ENCODE data around the gene L3MBTL4.

Gene L3MBTL4

GRCh38 chr18:5973099-5973498 is 441.6 kb downstream of the L3MBTL4 start:
- H3K4me1 ChIP-seq (ENCODE audit: insufficient read depth, low read length): peaks cover 24% of the 10 kb centered on the region
- no peaks in the 10 kb centered on the region for H3K36me3 ChIP-seq (ENCODE audit: insufficient read depth, low read length)
- H3K9ac ChIP-seq (ENCODE audit: low read depth, low read length): no peak overlapping the region
- H3K9me3 ChIP-seq (ENCODE audit: control insufficient read depth, insufficient read depth, low read length): no peaks in the 10 kb centered on the region

GRCh38 chr18:5972298-5972697 is 442.4 kb downstream of the L3MBTL4 start:
- peaks cover 24% of the 10 kb centered on the region for H3K4me1 ChIP-seq (ENCODE audit: insufficient read depth, low read length)
- no peak overlapping the region for H3K9ac ChIP-seq (ENCODE audit: low read depth, low read length)
- H3K36me3 ChIP-seq (ENCODE audit: insufficient read depth, low read length): no peaks in the 10 kb centered on the region
- no peaks in the 10 kb centered on the region for H3K9me3 ChIP-seq (ENCODE audit: control insufficient read depth, insufficient read depth, low read length)

- H3K36me3 ChIP-seq (ENCODE audit: insufficient read depth, low read length): no peaks in the 10 kb centered on the region
- H3K4me1 ChIP-seq (ENCODE audit: insufficient read depth, low read length): peaks cover 27% of the 10 kb centered on the region
- no peak overlapping the region for H3K9ac ChIP-seq (ENCODE audit: low read depth, low read length)
- no peaks in the 10 kb centered on the region for H3K9me3 ChIP-seq (ENCODE audit: control insufficient read depth, insufficient read depth, low read length)
Measured at GRCh38 chr18:5969989-5970403, 444.7 kb downstream of the L3MBTL4 start.

GRCh38 chr18:5969355-5969988 is 445.2 kb downstream of the L3MBTL4 start:
- Histone ChIP-seq H3K9me3 (ENCODE audit: control insufficient read depth, insufficient read depth, low read length) (no peaks in the 10 kb centered on the region), H3K36me3 (ENCODE audit: insufficient read depth, low read length) (no peaks in the 10 kb centered on the region), H3K4me1 (ENCODE audit: insufficient read depth, low read length) (peaks cover 27% of the 10 kb centered on the region), H3K9ac (ENCODE audit: low read depth, low read length) (no peak overlapping the region)

GRCh38 chr18:5967666-5968065 is 447.0 kb downstream of the L3MBTL4 start:
- no peaks in the 10 kb centered on the region for H3K9me3 ChIP-seq (ENCODE audit: control insufficient read depth, insufficient read depth, low read length)
- H3K9ac ChIP-seq (ENCODE audit: low read depth, low read length): no peak overlapping the region
- H3K36me3 ChIP-seq (ENCODE audit: insufficient read depth, low read length): no peaks in the 10 kb centered on the region
- H3K4me1 ChIP-seq (ENCODE audit: insufficient read depth, low read length): peaks cover 27% of the 10 kb centered on the region

- Histone ChIP-seq H3K4me1 (ENCODE audit: insufficient read depth, low read length) (peaks cover 27% of the 10 kb centered on the region), H3K9ac (ENCODE audit: low read depth, low read length) (no peak overlapping the region), H3K9me3 (ENCODE audit: control insufficient read depth, insufficient read depth, low read length) (no peaks in the 10 kb centered on the region), H3K36me3 (ENCODE audit: insufficient read depth, low read length) (no peaks in the 10 kb centered on the region)
Measured at GRCh38 chr18:5967007-5967406, 447.7 kb downstream of the L3MBTL4 start.

GRCh38 chr18:5966514-5966913 is 448.2 kb downstream of the L3MBTL4 start:
- no peaks in the 10 kb centered on the region for H3K9me3 ChIP-seq (ENCODE audit: control insufficient read depth, insufficient read depth, low read length)
- no peaks in the 10 kb centered on the region for H3K36me3 ChIP-seq (ENCODE audit: insufficient read depth, low read length)
- no peak overlapping the region for H3K9ac ChIP-seq (ENCODE audit: low read depth, low read length)
- H3K4me1 ChIP-seq (ENCODE audit: insufficient read depth, low read length): peaks cover 23% of the 10 kb centered on the region

- Histone ChIP-seq H3K9me3 (ENCODE audit: control insufficient read depth, insufficient read depth, low read length) (no peaks in the 10 kb centered on the region), H3K9ac (ENCODE audit: low read depth, low read length) (no peak overlapping the region), H3K36me3 (ENCODE audit: insufficient read depth, low read length) (no peaks in the 10 kb centered on the region), H3K4me1 (ENCODE audit: insufficient read depth, low read length) (peaks cover 8% of the 10 kb centered on the region; the same call in 1 of the 2 replicates)
Measured at GRCh38 chr18:5964996-5965395, 449.7 kb downstream of the L3MBTL4 start.

- no peak overlapping the region for H3K9ac ChIP-seq (ENCODE audit: low read depth, low read length)
- H3K4me1 ChIP-seq (ENCODE audit: insufficient read depth, low read length): peaks cover 4% of the 10 kb centered on the region; the same call in 1 of the 2 replicates
- no peaks in the 10 kb centered on the region for H3K36me3 ChIP-seq (ENCODE audit: insufficient read depth, low read length)
- no peaks in the 10 kb centered on the region for H3K9me3 ChIP-seq (ENCODE audit: control insufficient read depth, insufficient read depth, low read length)
Measured at GRCh38 chr18:5964596-5964995, 450.1 kb downstream of the L3MBTL4 start.

- H3K36me3 ChIP-seq (ENCODE audit: insufficient read depth, low read length): no peaks in the 10 kb centered on the region
- H3K9me3 ChIP-seq (ENCODE audit: control insufficient read depth, insufficient read depth, low read length): no peaks in the 10 kb centered on the region
- H3K9ac ChIP-seq (ENCODE audit: low read depth, low read length): no peak overlapping the region
- 0 out of 2 replicates have a peak, but pooled peaks cover 3% of the 10 kb centered on the region for H3K4me1 ChIP-seq (ENCODE audit: insufficient read depth, low read length)
Measured at GRCh38 chr18:5964108-5964507, 450.6 kb downstream of the L3MBTL4 start.

GRCh38 chr18:5963267-5963666 is 451.4 kb downstream of the L3MBTL4 start:
- Histone ChIP-seq H3K9ac (ENCODE audit: low read depth, low read length) (no peak overlapping the region), H3K36me3 (ENCODE audit: insufficient read depth, low read length) (no peaks in the 10 kb centered on the region), H3K9me3 (ENCODE audit: control insufficient read depth, insufficient read depth, low read length) (no peaks in the 10 kb centered on the region), H3K4me1 (ENCODE audit: insufficient read depth, low read length) (0 out of 2 replicates have a peak, but pooled peaks cover 3% of the 10 kb centered on the region)

GRCh38 chr18:5962362-5962761 is 452.3 kb downstream of the L3MBTL4 start:
- no peak overlapping the region for H3K9ac ChIP-seq (ENCODE audit: low read depth, low read length)
- 0 out of 2 replicates have a peak, but pooled peaks cover 3% of the 10 kb centered on the region for H3K4me1 ChIP-seq (ENCODE audit: insufficient read depth, low read length)
- no peaks in the 10 kb centered on the region for H3K9me3 ChIP-seq (ENCODE audit: control insufficient read depth, insufficient read depth, low read length)
- no peaks in the 10 kb centered on the region for H3K36me3 ChIP-seq (ENCODE audit: insufficient read depth, low read length)

- H3K9ac ChIP-seq (ENCODE audit: low read depth, low read length): no peak overlapping the region
- H3K4me1 ChIP-seq (ENCODE audit: insufficient read depth, low read length): 0 out of 2 replicates have a peak, but pooled peaks cover 3% of the 10 kb centered on the region
- no peaks in the 10 kb centered on the region for H3K9me3 ChIP-seq (ENCODE audit: control insufficient read depth, insufficient read depth, low read length)
- H3K36me3 ChIP-seq (ENCODE audit: insufficient read depth, low read length): no peaks in the 10 kb centered on the region
Measured at GRCh38 chr18:5961828-5962150, 452.9 kb downstream of the L3MBTL4 start.

GRCh38 chr18:5961097-5961827 is 453.4 kb downstream of the L3MBTL4 start:
- Histone ChIP-seq H3K4me1 (ENCODE audit: insufficient read depth, low read length) (0 out of 2 replicates have a peak, but pooled peaks cover 3% of the 10 kb centered on the region), H3K36me3 (ENCODE audit: insufficient read depth, low read length) (no peaks in the 10 kb centered on the region), H3K9ac (ENCODE audit: low read depth, low read length) (no peak overlapping the region), H3K9me3 (ENCODE audit: control insufficient read depth, insufficient read depth, low read length) (no peaks in the 10 kb centered on the region)

GRCh38 chr18:5958822-5959221 is 455.9 kb downstream of the L3MBTL4 start:
- Histone ChIP-seq H3K4me1 (ENCODE audit: insufficient read depth, low read length) (no peaks in the 10 kb centered on the region), H3K36me3 (ENCODE audit: insufficient read depth, low read length) (no peaks in the 10 kb centered on the region), H3K9me3 (ENCODE audit: control insufficient read depth, insufficient read depth, low read length) (no peaks in the 10 kb centered on the region), H3K9ac (ENCODE audit: low read depth, low read length) (no peak overlapping the region)
